NT2/D1 (cell line): Measurements from ENCODE around the gene NKAIN2.

Experiments
- DNase-seq: peaks from one replicate; pipeline ENCODE4 v3.0.0-alpha.2; 2011; ENCODE audit warnings: low read depth, low spot score
- H3K27me3 ChIP-seq: 2 replicates; pipeline ENCODE4 v1.6.0; 2011; ENCODE audit warnings: mild to moderate bottlenecking; ENCODE audit not compliant: insufficient read length, insufficient read depth
- H3K36me3 ChIP-seq: 2 replicates; pipeline ENCODE4 v1.6.1; 2011; ENCODE audit warnings: mild to moderate bottlenecking, low read length, mixed read lengths; ENCODE audit not compliant: insufficient read depth, insufficient read length
- H3K4me1 ChIP-seq: 2 replicates; pipeline ENCODE4 v1.5.1; 2011; ENCODE audit not compliant: insufficient read depth, insufficient read length
- H3K4me3 ChIP-seq: 2 replicates; pipeline ENCODE4 v1.5.1; 2011; ENCODE audit warnings: low read depth; ENCODE audit not compliant: insufficient read length
- H3K9ac ChIP-seq: 2 replicates; pipeline ENCODE4 v1.6.0; 2011; ENCODE audit warnings: low read depth; ENCODE audit not compliant: insufficient read length
- H3K9me3 ChIP-seq: 2 replicates; pipeline ENCODE4 v1.5.1; 2011; ENCODE audit warnings: mild to moderate bottlenecking, low read length; ENCODE audit not compliant: insufficient read depth
- SUZ12 ChIP-seq: IDR thresholded peaks from 2 replicates; pipeline ENCODE4 v1.6.1; 2011; ENCODE audit not compliant: insufficient read length, insufficient read depth; ENCODE audit errors: extremely low read depth
- YY1 ChIP-seq: IDR thresholded peaks from 2 replicates; pipeline ENCODE4 v1.6.1; 2011; ENCODE audit not compliant: insufficient read length, insufficient read depth
- ZNF274 ChIP-seq: IDR thresholded peaks from 2 replicates; pipeline ENCODE4 v1.6.1; 2011; ENCODE audit warnings: mild to moderate bottlenecking, low read depth, low read length

The NKAIN2 gene

DNA sequence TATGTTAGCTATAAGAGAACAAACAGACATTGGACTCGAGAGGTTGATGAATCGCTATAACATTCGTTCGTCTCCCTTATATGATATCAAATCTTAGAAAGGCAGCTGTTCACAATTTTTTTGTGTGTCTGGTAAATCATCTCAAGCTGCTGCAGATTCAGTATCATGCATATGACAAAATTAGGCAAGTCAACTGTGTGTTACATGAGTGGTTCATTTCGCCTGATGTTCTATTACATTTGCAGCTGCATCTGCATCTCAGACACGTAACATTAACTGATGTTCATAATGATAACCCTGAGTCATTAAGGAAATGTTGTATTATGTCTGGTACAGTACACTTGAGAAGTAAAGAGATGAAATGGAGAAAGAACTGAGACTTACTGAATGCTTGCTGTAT lies 92.1 kb downstream of the NKAIN2 start:
- no peaks in the 10 kb centered on the region for H3K36me3 ChIP-seq
- H3K4me1 ChIP-seq: no peaks in the 10 kb centered on the region
- no peak for TF ChIP-seq ZNF274
- no peak for TF ChIP-seq SUZ12
- no peak for TF ChIP-seq YY1
- H3K27me3 ChIP-seq: no peaks in the 10 kb centered on the region
- no peaks in the 10 kb centered on the region for H3K9me3 ChIP-seq
- H3K4me3 ChIP-seq: no peak overlapping the region
- DNase-seq: no peak
- H3K9ac ChIP-seq: no peak overlapping the region

DNA sequence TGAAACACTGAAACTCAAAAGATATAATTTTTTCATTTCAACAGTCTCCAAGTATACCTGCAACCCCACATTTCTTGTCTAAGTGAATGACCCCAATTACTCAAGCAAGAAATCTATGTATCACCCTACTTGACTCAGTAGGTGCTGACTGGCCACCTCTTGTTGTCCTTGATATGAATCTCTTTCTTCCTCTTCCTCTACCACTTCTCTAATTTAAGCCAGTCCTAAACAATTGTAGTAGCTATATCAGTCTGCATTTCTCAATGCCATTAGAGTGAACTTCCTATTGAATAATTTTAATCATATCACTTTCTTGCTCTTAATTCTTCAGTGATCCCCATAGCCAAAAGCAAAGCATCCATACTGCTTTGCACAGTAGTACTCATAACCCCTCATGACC lies 93.2 kb downstream of the NKAIN2 start:
- TF ChIP-seq ZNF274 (no peak), SUZ12 (no peak), YY1 (no peak)
- no peaks in the 10 kb centered on the region for H3K9me3 ChIP-seq

DNA sequence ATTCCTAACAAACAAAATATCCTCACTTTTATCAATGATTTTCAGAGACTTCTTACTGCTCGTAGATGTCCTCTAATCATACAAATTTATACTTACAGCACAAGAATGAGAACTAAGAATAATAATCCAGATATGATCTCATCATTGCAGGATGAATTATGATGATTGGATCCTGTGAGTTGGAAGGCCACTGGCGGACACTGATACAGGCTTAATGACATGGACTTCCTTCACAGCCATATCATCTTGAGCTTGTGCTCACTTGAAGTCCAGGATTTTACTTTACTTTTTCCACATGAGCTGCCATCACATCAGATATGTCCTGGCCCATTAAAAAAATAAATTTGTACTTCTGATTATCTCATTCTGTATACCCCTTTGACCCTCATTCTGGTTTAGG lies 94.3 kb downstream of the NKAIN2 start:
- no peaks in the 10 kb centered on the region for H3K9me3 ChIP-seq
- TF ChIP-seq SUZ12: no peak
- TF ChIP-seq YY1: no peak
- no peak for TF ChIP-seq ZNF274
- H3K9ac ChIP-seq: no peak overlapping the region
- DNase-seq: no peak
- no peaks in the 10 kb centered on the region for H3K27me3 ChIP-seq
- no peaks in the 10 kb centered on the region for H3K4me1 ChIP-seq
- H3K36me3 ChIP-seq: no peaks in the 10 kb centered on the region
- no peak overlapping the region for H3K4me3 ChIP-seq

More for the DNA sequence above, 93.2 kb downstream of the NKAIN2 start:
- Histone ChIP-seq H3K4me3 (no peak overlapping the region), H3K36me3 (no peaks in the 10 kb centered on the region), H3K9ac (no peak overlapping the region), H3K4me1 (no peaks in the 10 kb centered on the region), H3K27me3 (no peaks in the 10 kb centered on the region)
- DNase-seq: no peak

DNA sequence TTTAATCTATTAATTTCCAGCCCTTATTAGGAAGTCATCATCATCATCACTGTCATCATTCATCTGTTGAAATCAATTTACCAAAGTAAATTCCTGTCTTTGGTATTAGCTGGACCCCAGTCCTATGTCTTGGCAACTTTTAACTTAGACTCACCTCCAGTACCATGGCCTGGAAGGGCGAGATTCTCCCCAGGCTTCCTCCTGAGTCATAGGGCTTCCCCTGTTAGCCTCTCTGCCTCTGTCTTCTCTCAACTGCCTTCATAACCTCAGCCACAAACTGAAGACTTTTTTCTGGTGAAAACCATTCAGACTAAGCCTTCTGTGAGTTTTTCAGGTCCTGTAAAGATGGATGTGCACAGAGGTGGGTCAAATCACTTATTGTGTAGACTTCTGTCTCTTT lies 95.0 kb downstream of the NKAIN2 start:
- H3K36me3 ChIP-seq: no peaks in the 10 kb centered on the region

DNA sequence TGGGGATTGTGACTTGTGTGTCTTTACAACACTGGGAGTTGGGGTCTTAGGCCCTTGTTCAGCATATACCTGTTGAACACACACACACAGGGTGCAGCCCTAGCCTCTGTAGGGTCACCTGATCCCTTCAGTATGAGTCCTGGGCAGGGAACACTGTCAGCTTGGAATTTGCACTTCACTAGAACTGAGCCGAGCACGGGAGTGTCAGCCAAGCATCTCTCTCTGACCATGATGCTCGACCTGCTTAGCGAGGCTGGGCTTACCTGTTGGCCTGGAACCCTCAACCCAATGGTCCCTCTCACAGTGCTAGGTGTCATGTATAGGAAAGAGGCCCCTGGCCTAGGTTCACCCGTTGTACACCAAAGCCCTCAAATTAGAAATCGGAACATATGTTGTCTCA lies 96.1 kb downstream of the NKAIN2 start:
- TF ChIP-seq YY1 (no peak), SUZ12 (no peak), ZNF274 (no peak)
- DNase-seq: no peak

More for the DNA sequence above, 95.0 kb downstream of the NKAIN2 start:
- H3K27me3 ChIP-seq: no peaks in the 10 kb centered on the region
- no peak for DNase-seq
- H3K9ac ChIP-seq: no peak overlapping the region
- H3K4me3 ChIP-seq: no peak overlapping the region
- H3K4me1 ChIP-seq: no peaks in the 10 kb centered on the region
- no peaks in the 10 kb centered on the region for H3K9me3 ChIP-seq
- TF ChIP-seq ZNF274 (no peak), SUZ12 (no peak), YY1 (no peak)

DNA sequence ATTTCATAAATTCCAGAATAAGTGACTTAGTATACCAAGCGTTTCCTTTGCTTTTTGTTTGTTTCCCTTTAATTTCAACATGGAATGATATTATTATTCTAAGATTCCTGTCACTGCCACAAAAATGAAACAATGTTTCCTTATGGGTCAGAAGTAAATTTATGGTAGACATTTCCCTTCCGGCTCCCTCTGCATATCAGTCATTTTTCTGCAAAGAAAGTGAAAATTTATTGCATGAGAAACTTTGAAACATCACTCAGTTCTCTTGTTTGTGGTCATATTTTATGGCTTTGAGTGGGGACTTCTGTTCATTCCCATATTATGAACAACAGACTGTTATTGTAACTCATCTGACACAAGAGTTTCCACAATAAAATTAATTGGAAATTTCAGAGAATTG lies 97.8 kb downstream of the NKAIN2 start:
- Histone ChIP-seq H3K9me3 (no peaks in the 10 kb centered on the region), H3K4me3 (no peak overlapping the region), H3K27me3 (no peaks in the 10 kb centered on the region), H3K9ac (no peak overlapping the region), H3K4me1 (no peaks in the 10 kb centered on the region), H3K36me3 (no peaks in the 10 kb centered on the region)
- DNase-seq: no peak
- no peak for TF ChIP-seq SUZ12
- TF ChIP-seq YY1: no peak
- TF ChIP-seq ZNF274: no peak

More for the DNA sequence above, 96.1 kb downstream of the NKAIN2 start:
- no peak overlapping the region for H3K4me3 ChIP-seq
- H3K9ac ChIP-seq: no peak overlapping the region
- H3K36me3 ChIP-seq: no peaks in the 10 kb centered on the region
- H3K27me3 ChIP-seq: no peaks in the 10 kb centered on the region
- H3K4me1 ChIP-seq: no peaks in the 10 kb centered on the region
- no peaks in the 10 kb centered on the region for H3K9me3 ChIP-seq

DNA sequence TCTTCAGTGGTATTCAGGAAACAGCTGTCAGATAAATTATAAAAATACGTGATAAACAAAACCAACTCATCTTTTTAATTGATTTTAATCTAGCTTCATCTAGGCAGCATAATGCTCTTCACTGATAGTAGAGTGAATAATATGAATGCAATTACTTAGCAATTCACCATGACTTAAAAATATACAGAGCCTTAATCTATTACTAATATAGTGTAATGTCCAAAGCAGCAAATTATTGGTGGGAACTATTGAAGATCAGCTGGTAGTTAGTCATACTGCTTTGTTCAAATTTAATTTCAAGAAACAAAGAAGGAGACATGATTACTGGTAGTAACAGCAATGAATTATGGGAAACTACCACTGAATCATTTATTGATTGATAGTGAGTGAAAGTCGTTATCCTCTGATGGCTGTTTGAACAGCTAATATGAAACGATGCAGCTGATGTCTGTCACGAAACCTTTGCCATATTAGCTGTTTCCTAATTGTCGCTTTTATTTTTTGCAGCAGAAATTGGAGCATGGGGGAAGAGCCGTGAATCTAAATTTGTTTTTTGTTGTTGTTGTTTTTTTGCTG lies 99.2 kb downstream of the NKAIN2 start:
- no peaks in the 10 kb centered on the region for H3K4me1 ChIP-seq
- DNase-seq: no peak
- no peaks in the 10 kb centered on the region for H3K9me3 ChIP-seq
- TF ChIP-seq YY1 (no peak), ZNF274 (no peak), SUZ12 (no peak)
- no peaks in the 10 kb centered on the region for H3K27me3 ChIP-seq
- no peaks in the 10 kb centered on the region for H3K36me3 ChIP-seq
- no peak overlapping the region for H3K9ac ChIP-seq
- H3K4me3 ChIP-seq: no peak overlapping the region

DNA sequence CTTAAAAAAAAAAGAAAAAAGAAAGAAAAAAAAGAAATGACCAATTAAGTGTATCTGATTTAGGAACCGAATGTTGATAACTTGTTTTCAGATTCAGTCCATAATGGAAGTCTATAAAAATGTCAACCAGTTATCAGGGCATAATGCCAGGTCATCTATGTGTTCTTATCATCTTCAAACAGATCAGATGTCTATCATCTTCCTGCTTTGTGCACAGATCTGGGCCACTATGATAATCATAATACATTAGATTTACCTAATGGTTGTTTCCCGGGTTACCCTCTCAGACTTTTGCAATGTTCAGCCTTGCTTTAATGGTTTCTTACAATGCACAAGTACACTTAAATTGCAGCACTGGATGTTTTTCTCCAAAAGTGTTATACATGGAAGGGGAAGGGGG lies 100.6 kb downstream of the NKAIN2 start:
- Histone ChIP-seq H3K4me3 (no peak overlapping the region), H3K36me3 (no peaks in the 10 kb centered on the region), H3K9ac (no peak overlapping the region), H3K4me1 (no peaks in the 10 kb centered on the region), H3K27me3 (no peaks in the 10 kb centered on the region), H3K9me3 (no peaks in the 10 kb centered on the region)
- no peak for TF ChIP-seq ZNF274
- DNase-seq: no peak
